Parathyroid adenoma (tissue), 2 donors: ENCODE data around the gene PCDHGA8.

ENCODE experiments used
- H2AFZ ChIP-seq: fragments of 300-600 bp; sonication (generic); one replicate; pipeline ENCODE4 v1.7.0; 2017; ENCODE audit warnings: antibody characterized with exemption, mild to moderate bottlenecking
- H3K27ac ChIP-seq: fragments of 300-600 bp; sonication (generic); one replicate; pipeline ENCODE4 v1.7.0; 2017
- H3K27me3 ChIP-seq: fragments of 300-600 bp; sonication (generic); one replicate; pipeline ENCODE4 v1.7.0; 2017; ENCODE audit warnings: low read length; ENCODE audit not compliant: control insufficient read depth, insufficient read depth
- H3K36me3 ChIP-seq: fragments of 300-600 bp; sonication (generic); one replicate; pipeline ENCODE4 v1.7.0; 2017; ENCODE audit warnings: low read length; ENCODE audit not compliant: control insufficient read depth, insufficient read depth
- H3K4me1 ChIP-seq: fragments of 300-600 bp; sonication (generic); one replicate; pipeline ENCODE4 v1.7.0; 2017; ENCODE audit warnings: control low read depth
- H3K4me2 ChIP-seq: fragments of 300-600 bp; sonication (generic); one replicate; pipeline ENCODE4 v1.7.0; 2017; ENCODE audit warnings: low read length
- H3K4me3 ChIP-seq: fragments of 300-600 bp; sonication (generic); one replicate; pipeline ENCODE4 v1.7.0; 2017; ENCODE audit warnings: low read depth, low read length
- H3K79me2 ChIP-seq: fragments of 300-600 bp; sonication (generic); one replicate; pipeline ENCODE4 v1.7.0; 2017; ENCODE audit warnings: control low read depth
- H3K9ac ChIP-seq: fragments of 300-600 bp; sonication (generic); one replicate; pipeline ENCODE4 v1.7.0; 2017; ENCODE audit warnings: mild to moderate bottlenecking
- H3K9me3 ChIP-seq: fragments of 300-600 bp; sonication (generic); one replicate; pipeline ENCODE4 v1.7.0; 2017; ENCODE audit warnings: low read length; ENCODE audit not compliant: control insufficient read depth
- CTCF ChIP-seq: fragments of 300-600 bp; sonication (generic); IDR thresholded peaks from one replicate; pipeline ENCODE4 v1.7.0; 2017; ENCODE audit warnings: antibody characterized with exemption, mild to moderate bottlenecking
- donor health status: primary hyperparathyroidism.

PCDHGA8 gene

GRCh38 chr5:141434006-141434405, 41.6 kb downstream of the PCDHGA8 start:
- TF ChIP-seq CTCF, result no peak
- Histone ChIP-seq H3K79me2 (peaks cover 5% of the 10 kb centered on the region), H3K9me3 (no peaks in the 10 kb centered on the region), H3K27ac (no peak overlapping the region), H3K4me1 (no peaks in the 10 kb centered on the region), H2AFZ (no peak overlapping the region), H3K36me3 (no peaks in the 10 kb centered on the region), H3K27me3 (no peaks in the 10 kb centered on the region), H3K4me3 (no peak overlapping the region), H3K4me2 (no peak overlapping the region), H3K9ac (no peak overlapping the region)

GRCh38 chr5:141437221-141437620, 44.8 kb downstream of the PCDHGA8 start:
- H3K4me3 ChIP-seq, result no peak overlapping the region
- no peaks in the 10 kb centered on the region for H3K9me3 ChIP-seq
- H3K4me1 ChIP-seq, result no peaks in the 10 kb centered on the region
- H3K4me2 ChIP-seq, result no peak overlapping the region
- no peak overlapping the region for H3K9ac ChIP-seq
- H3K79me2 ChIP-seq, result peaks cover 10% of the 10 kb centered on the region
- no peak overlapping the region for H2AFZ ChIP-seq
- no peak overlapping the region for H3K27ac ChIP-seq
- no peak for TF ChIP-seq CTCF
- H3K27me3 ChIP-seq, result no peaks in the 10 kb centered on the region
- no peaks in the 10 kb centered on the region for H3K36me3 ChIP-seq

GRCh38 chr5:141439411-141440141, 47.1 kb downstream of the PCDHGA8 start:
- no peaks in the 10 kb centered on the region for H3K27me3 ChIP-seq
- H3K27ac ChIP-seq, result no peak overlapping the region
- H2AFZ ChIP-seq, result no peak overlapping the region
- H3K79me2 ChIP-seq, result peaks cover 10% of the 10 kb centered on the region
- no peaks in the 10 kb centered on the region for H3K9me3 ChIP-seq
- no peaks in the 10 kb centered on the region for H3K36me3 ChIP-seq
- no peaks in the 10 kb centered on the region for H3K4me1 ChIP-seq
- no peak for TF ChIP-seq CTCF
- H3K4me3 ChIP-seq, result no peak overlapping the region
- H3K9ac ChIP-seq, result no peak overlapping the region
- no peak overlapping the region for H3K4me2 ChIP-seq

- no peak overlapping the region for H2AFZ ChIP-seq
- no peaks in the 10 kb centered on the region for H3K27me3 ChIP-seq
- H3K9ac ChIP-seq, result no peak overlapping the region
- H3K79me2 ChIP-seq, result peaks cover 10% of the 10 kb centered on the region
- H3K4me3 ChIP-seq, result no peak overlapping the region
- no peaks in the 10 kb centered on the region for H3K36me3 ChIP-seq
- no peaks in the 10 kb centered on the region for H3K4me1 ChIP-seq
- no peak for TF ChIP-seq CTCF
- H3K4me2 ChIP-seq, result no peak overlapping the region
- H3K9me3 ChIP-seq, result no peaks in the 10 kb centered on the region
- no peak overlapping the region for H3K27ac ChIP-seq
These were observed 47.9 kb downstream of the PCDHGA8 start for GRCh38 chr5:141440341-141440740.

- Histone ChIP-seq H3K9me3 (no peaks in the 10 kb centered on the region), H3K79me2 (peaks cover 14% of the 10 kb centered on the region), H3K4me3 (no peak overlapping the region)
These were observed 49.2 kb downstream of the PCDHGA8 start for GRCh38 chr5:141441571-141442170.

More at GRCh38 chr5:141441571-141442170, 49.2 kb downstream of the PCDHGA8 start:
- Histone ChIP-seq H3K27ac (no peak overlapping the region), H3K9ac (no peak overlapping the region), H2AFZ (no peak overlapping the region), H3K4me1 (no peaks in the 10 kb centered on the region), H3K27me3 (no peaks in the 10 kb centered on the region), H3K36me3 (no peaks in the 10 kb centered on the region), H3K4me2 (no peak overlapping the region)
- no peak for TF ChIP-seq CTCF
